OCI-LY3 (cell line): ENCODE data around the gene INHBE.

ENCODE experiments used
- H2AFZ ChIP-seq: fragments of 200-600, 300-600 bp; shearing (Covaris generic); 2 replicates; pipeline ENCODE4 v1.6.0; 2014; ENCODE audit warnings: antibody characterized with exemption, low read depth, low read length
- H3K27ac ChIP-seq: fragments of 200-600, 300-600 bp; sonication (generic); 2 replicates; pipeline ENCODE4 v1.5.1; 2014; ENCODE audit warnings: mild to moderate bottlenecking, low read length, moderate library complexity, mixed read lengths
- H3K27me3 ChIP-seq: fragments of 200-600, 300-600 bp; sonication (generic); 2 replicates; pipeline ENCODE4 v1.6.1; 2014; ENCODE audit warnings: low read depth, low read length, mixed read lengths
- H3K36me3 ChIP-seq: fragments of 200-600, 300-600 bp; sonication (generic); replicated peaks from 2 replicates; pipeline ENCODE3; 2014; ENCODE audit warnings: low read depth, low read length, mixed read lengths
- H3K4me1 ChIP-seq: fragments of 300-600, 200-600 bp; sonication (generic); 2 replicates; pipeline ENCODE4 v1.6.1; 2014; ENCODE audit warnings: low read length, mixed read lengths
- H3K4me2 ChIP-seq: fragments of 200-600, 300-600 bp; sonication (generic); 2 replicates; pipeline ENCODE4 v1.6.1; 2014; ENCODE audit warnings: low read length, mixed read lengths
- H3K4me3 ChIP-seq: fragments of 300-600, 200-600 bp; sonication (generic); 2 replicates; pipeline ENCODE4 v1.5.1; 2014; ENCODE audit warnings: antibody characterized with exemption, mild to moderate bottlenecking, low read length, moderate library complexity
- H3K79me2 ChIP-seq: fragments of 300-600, 200-600 bp; shearing (Covaris generic); 2 replicates; pipeline ENCODE4 v1.6.1; 2014; ENCODE audit warnings: mild to moderate bottlenecking, low read length, mixed read lengths
- H3K9ac ChIP-seq: fragments of 300-600, 200-600 bp; shearing (Covaris generic); 2 replicates; pipeline ENCODE4 v1.6.0; 2014; ENCODE audit warnings: mild to moderate bottlenecking, low read length, moderate library complexity
- H3K9me3 ChIP-seq: fragments of 200-600, 300-600 bp; shearing (Covaris generic); 2 replicates; pipeline ENCODE4 v1.6.1; 2014; ENCODE audit warnings: low read length, mixed read lengths; ENCODE audit not compliant: insufficient read depth
- H4K20me1 ChIP-seq: fragments of 200-600, 300-600 bp; sonication (generic); 2 replicates; pipeline ENCODE4 v1.6.1; 2016; ENCODE audit warnings: low read length, mixed read lengths; ENCODE audit not compliant: insufficient read depth
- EZH2phosphoT487 ChIP-seq: fragments of 200-600 bp; shearing (Covaris generic); IDR thresholded peaks from 2 replicates; pipeline ENCODE4 v1.6.1; 2018; ENCODE audit warnings: antibody characterized with exemption, mixed run types, low read depth
- TF ChIP-seq, protein P1 (sequence below): fragments of 200-600, 300-600 bp; sonication (generic); IDR thresholded peaks from 2 replicates; pipeline ENCODE4 v1.5.1; 2014; ENCODE audit warnings: antibody characterized with exemption, low read length, low read depth

INHBE gene

DNA sequence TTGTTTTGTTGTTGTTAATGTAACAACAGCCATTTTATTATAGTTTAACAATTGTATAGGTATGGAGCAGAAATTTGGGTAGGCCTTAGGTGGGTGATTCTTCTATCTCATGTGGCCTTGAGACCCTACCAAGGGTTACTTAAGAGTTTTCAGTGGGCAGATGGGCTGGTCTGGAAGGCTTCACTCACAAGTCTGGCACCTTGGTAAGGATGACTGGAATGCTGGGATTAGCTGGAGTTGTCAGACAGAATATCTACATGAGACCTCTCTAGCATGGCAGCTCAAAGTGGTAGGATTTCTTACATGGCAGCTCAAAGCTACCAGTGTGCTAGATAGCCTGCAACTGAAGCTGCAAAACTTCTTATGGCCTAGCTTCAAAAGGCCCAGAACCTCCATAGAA is 30.6 kb downstream of the INHBE start:
- Histone ChIP-seq H2AFZ (no peak overlapping the region), H3K27me3 (no peaks in the 10 kb centered on the region), H3K9me3 (no peaks in the 10 kb centered on the region), H4K20me1 (no peaks in the 10 kb centered on the region), H3K4me2 (no peak overlapping the region), H3K9ac (no peak overlapping the region), H3K4me1 (peaks cover 12% of the 10 kb centered on the region), H3K36me3 (peaks cover 15% of the 10 kb centered on the region), H3K79me2 (peaks cover 26% of the 10 kb centered on the region), H3K4me3 (no peak overlapping the region), H3K27ac (no peak overlapping the region)
- TF ChIP-seq, protein P1, sequence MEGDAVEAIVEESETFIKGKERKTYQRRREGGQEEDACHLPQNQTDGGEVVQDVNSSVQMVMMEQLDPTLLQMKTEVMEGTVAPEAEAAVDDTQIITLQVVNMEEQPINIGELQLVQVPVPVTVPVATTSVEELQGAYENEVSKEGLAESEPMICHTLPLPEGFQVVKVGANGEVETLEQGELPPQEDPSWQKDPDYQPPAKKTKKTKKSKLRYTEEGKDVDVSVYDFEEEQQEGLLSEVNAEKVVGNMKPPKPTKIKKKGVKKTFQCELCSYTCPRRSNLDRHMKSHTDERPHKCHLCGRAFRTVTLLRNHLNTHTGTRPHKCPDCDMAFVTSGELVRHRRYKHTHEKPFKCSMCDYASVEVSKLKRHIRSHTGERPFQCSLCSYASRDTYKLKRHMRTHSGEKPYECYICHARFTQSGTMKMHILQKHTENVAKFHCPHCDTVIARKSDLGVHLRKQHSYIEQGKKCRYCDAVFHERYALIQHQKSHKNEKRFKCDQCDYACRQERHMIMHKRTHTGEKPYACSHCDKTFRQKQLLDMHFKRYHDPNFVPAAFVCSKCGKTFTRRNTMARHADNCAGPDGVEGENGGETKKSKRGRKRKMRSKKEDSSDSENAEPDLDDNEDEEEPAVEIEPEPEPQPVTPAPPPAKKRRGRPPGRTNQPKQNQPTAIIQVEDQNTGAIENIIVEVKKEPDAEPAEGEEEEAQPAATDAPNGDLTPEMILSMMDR, result no peak
- TF ChIP-seq EZH2phosphoT487, result no peak

- H3K79me2 ChIP-seq, result peaks cover 26% of the 10 kb centered on the region
- no peaks in the 10 kb centered on the region for H4K20me1 ChIP-seq
- H3K27ac ChIP-seq, result no peak overlapping the region
- H2AFZ ChIP-seq, result peak overlapping the region; percentile 41; the same call in 1 of the 2 replicates
- H3K9me3 ChIP-seq, result no peaks in the 10 kb centered on the region
- peak overlapping the region; percentile 97 for H3K4me3 ChIP-seq
- H3K4me2 ChIP-seq, result peak overlapping the region; percentile 83
- peaks cover 12% of the 10 kb centered on the region for H3K4me1 ChIP-seq
- H3K36me3 ChIP-seq, result peaks cover 24% of the 10 kb centered on the region
- H3K27me3 ChIP-seq, result no peaks in the 10 kb centered on the region
- no peak overlapping the region for H3K9ac ChIP-seq
- TF ChIP-seq, protein P1, result no peak
- TF ChIP-seq EZH2phosphoT487, result no peak
These were observed 32.0 kb downstream of the INHBE start for GRCh38 chr12:57487055-57487596.

- Histone ChIP-seq H3K9ac (peak within 1 kb of the TSS; percentile 80), H2AFZ (peak within 1 kb of the TSS; percentile 41; the same call in 1 of the 2 replicates), H3K79me2 (peaks cover 26% of the 10 kb centered on the region), H3K36me3 (peaks cover 27% of the 10 kb centered on the region), H4K20me1 (no peaks in the 10 kb centered on the region), H3K9me3 (no peaks in the 10 kb centered on the region), H3K27me3 (no peaks in the 10 kb centered on the region), H3K27ac (peak within 1 kb of the TSS; percentile 63), H3K4me3 (peak within 1 kb of the TSS; percentile 97), H3K4me2 (peak within 1 kb of the TSS; percentile 95), H3K4me1 (peaks cover 12% of the 10 kb centered on the region)
- no peak for TF ChIP-seq EZH2phosphoT487
- TF ChIP-seq, protein P1, result peak; percentile 29
These were observed 32.7 kb downstream of the INHBE start, which contains the start of gene MARS1 for GRCh38 chr12:57487597-57488401. MARS1 (plus strand) TSS chr12:57488068; CDS start chr12:57488091, 23 bp downstream.

- H3K9ac ChIP-seq, result peak overlapping the region; percentile 80
- no peak overlapping the region for H2AFZ ChIP-seq
- no peaks in the 10 kb centered on the region for H4K20me1 ChIP-seq
- H3K79me2 ChIP-seq, result peaks cover 26% of the 10 kb centered on the region
- H3K4me1 ChIP-seq, result peaks cover 12% of the 10 kb centered on the region
- H3K36me3 ChIP-seq, result peaks cover 30% of the 10 kb centered on the region
- H3K27me3 ChIP-seq, result no peaks in the 10 kb centered on the region
- H3K4me3 ChIP-seq, result peak overlapping the region; percentile 97
- H3K27ac ChIP-seq, result peak overlapping the region; percentile 63
- TF ChIP-seq, protein P1, result no peak
- no peak for TF ChIP-seq EZH2phosphoT487
- H3K9me3 ChIP-seq, result no peaks in the 10 kb centered on the region
- peak overlapping the region; percentile 95 for H3K4me2 ChIP-seq
These were observed 33.5 kb downstream of the INHBE start for GRCh38 chr12:57488402-57489156.
